Measurements from ENCODE around the gene KRTCAP2. TPM values are rescaled to one million over a fixed set of nuclear protein-coding genes. Genes with fewer than 3 reads are reported as not detected.

KRTCAP2 gene
- polyA plus RNA-seq, 1 experiment = 102 TPM

DNA sequence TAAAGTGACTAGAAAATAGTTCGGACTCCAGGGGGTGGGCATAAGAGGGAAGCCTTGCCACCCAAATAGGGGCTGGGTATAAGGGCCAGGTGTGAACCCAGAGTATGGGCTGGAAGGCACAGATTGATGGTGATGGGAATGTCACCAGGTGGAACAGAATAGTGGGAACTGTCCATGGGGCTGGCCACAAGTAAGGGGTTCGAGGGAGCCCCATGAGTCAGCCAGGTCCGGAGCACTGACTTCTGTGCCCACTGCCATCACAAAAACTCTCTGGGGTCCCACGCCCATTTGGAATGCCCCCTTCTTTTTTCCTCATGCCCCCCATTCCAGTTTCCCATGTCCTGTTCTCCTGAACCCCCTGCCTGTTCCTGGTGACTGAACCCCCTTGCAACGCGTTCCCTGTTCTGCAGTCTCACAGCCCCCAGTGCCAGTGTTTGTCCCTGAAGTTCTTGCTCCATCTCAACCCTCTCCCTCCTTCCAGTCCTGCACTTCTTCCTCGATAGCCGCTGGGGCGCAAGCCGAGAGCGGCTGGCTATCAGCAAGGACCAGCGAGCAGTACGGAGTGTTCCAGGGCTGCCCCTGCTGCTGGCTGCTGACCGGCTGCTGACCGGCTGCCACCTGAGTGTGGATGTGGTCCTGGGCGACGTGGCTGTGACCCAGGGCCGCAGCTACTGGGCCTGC, 8.4 kb upstream of the KRTCAP2 start:
- H3K27me3 ChIP-seq (ENCODE audit: control insufficient read depth, insufficient read depth, low read length) = no peaks in the 10 kb centered on the region
- ChIA-PET CTCF (interaction anchor here (0.6 to 1.8 kb wide), 2 partner anchors 9 to 12 kb away, joined by 4 to 9 read pairs; partner anchors contain the start of gene KRTCAP2), POLR2A (no interaction called here)
- H3K27ac ChIP-seq (ENCODE audit: low read depth, low read length) = no peak overlapping the region
- TF ChIP-seq CTCF (IDR thresholded peaks at IDR 0.05; ENCODE audit: low read depth, low read length) = no peak
- H3K4me3 ChIP-seq (ENCODE audit: low read depth, low read length) = no peak overlapping the region
- no peak for DNase-seq (ENCODE audit: low read depth, low spot score)
- no peaks in the 10 kb centered on the region; the same call in 1 of the 2 replicates for H3K9me3 ChIP-seq (ENCODE audit: control insufficient read depth, insufficient read depth, low read length)

GRCh38 chr1:155179112-155180031, 6.3 kb upstream of the KRTCAP2 start:
- ChIA-PET CTCF (interaction anchor here (0.7 to 1.8 kb wide), 4 partner anchors 12 to 29 kb away, joined by 3 to 9 read pairs (median 4); partner anchors contain the start of genes MTX1 and THBS3), POLR2A (no interaction called here)
- TF ChIP-seq CTCF (IDR thresholded peaks at IDR 0.05; ENCODE audit: low read depth, low read length) = no peak
- H3K9me3 ChIP-seq (ENCODE audit: control insufficient read depth, insufficient read depth, low read length) = no peaks in the 10 kb centered on the region; the same call in 1 of the 2 replicates
- no peaks in the 10 kb centered on the region for H3K27me3 ChIP-seq (ENCODE audit: control insufficient read depth, insufficient read depth, low read length)
- DNase-seq (ENCODE audit: low read depth, low spot score) = no peak
- no peak overlapping the region for H3K4me3 ChIP-seq (ENCODE audit: low read depth, low read length)
- H3K27ac ChIP-seq (ENCODE audit: low read depth, low read length) = no peak overlapping the region

- ChIA-PET CTCF (interaction anchor here (0.7 to 1.8 kb wide), 4 partner anchors 11 to 29 kb away, joined by 3 to 16 read pairs (median 4); partner anchors contain the start of genes MTX1 and THBS3), POLR2A (no interaction called here)
- Histone ChIP-seq H3K4me3 (ENCODE audit: low read depth, low read length) (no peak overlapping the region), H3K27me3 (ENCODE audit: control insufficient read depth, insufficient read depth, low read length) (no peaks in the 10 kb centered on the region), H3K27ac (ENCODE audit: low read depth, low read length) (no peak overlapping the region), H3K9me3 (ENCODE audit: control insufficient read depth, insufficient read depth, low read length) (no peaks in the 10 kb centered on the region; the same call in 1 of the 2 replicates)
- no peak for DNase-seq (ENCODE audit: low read depth, low spot score)
- no peak for TF ChIP-seq CTCF (IDR thresholded peaks at IDR 0.05; ENCODE audit: low read depth, low read length)
Measured at GRCh38 chr1:155178441-155179111, 5.5 kb upstream of the KRTCAP2 start.

GRCh38 chr1:155177918-155178281, 4.8 kb upstream of the KRTCAP2 start:
- H3K9me3 ChIP-seq (ENCODE audit: control insufficient read depth, insufficient read depth, low read length) = no peaks in the 10 kb centered on the region; the same call in 1 of the 2 replicates
- no peak for DNase-seq (ENCODE audit: low read depth, low spot score)
- no peak for TF ChIP-seq CTCF (IDR thresholded peaks at IDR 0.05; ENCODE audit: low read depth, low read length)
- ChIA-PET POLR2A (no interaction called here), CTCF (interaction anchor here (0.5 to 1.8 kb wide), 4 partner anchors 16 to 928 kb away, joined by 3 to 16 read pairs (median 4); no protein-coding TSS in a partner anchor)
- H3K4me3 ChIP-seq (ENCODE audit: low read depth, low read length) = no peak overlapping the region
- no peaks in the 10 kb centered on the region for H3K27me3 ChIP-seq (ENCODE audit: control insufficient read depth, insufficient read depth, low read length)
- H3K27ac ChIP-seq (ENCODE audit: low read depth, low read length) = no peak overlapping the region
